ENCODE results near the gene PRDX4.

DNA sequence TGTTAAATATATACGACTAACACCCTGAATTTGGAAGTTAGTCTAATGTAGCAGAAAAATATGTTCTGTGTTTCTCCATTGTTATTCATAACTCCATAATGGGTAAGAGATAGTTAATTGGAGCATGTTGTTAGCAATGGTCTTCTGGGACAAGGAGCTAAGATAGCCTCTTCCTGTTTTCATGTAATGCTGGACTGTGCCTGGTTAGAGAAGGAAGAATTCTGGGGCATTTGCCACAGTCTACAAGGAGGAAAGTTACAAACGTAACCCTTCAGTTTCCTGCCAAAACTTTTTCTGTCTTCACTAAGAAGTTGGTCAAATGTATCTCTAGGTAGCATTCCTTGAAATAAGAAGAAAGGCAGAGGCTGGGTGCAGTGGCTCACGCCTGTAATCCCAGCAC lies 5.8 kb downstream of the PRDX4 start:
- TF ChIP-seq ZNF16 (tag by site-specific recombination; IDR thresholded peaks at IDR 0.05; ENCODE audit: low read depth) (no peak), KLF17 (tag by site-specific recombination; IDR thresholded peaks at IDR 0.05) (no peak), ZSCAN16 (tag by site-specific recombination; IDR thresholded peaks at IDR 0.05) (no peak), ZEB2 (tag by site-specific recombination; IDR thresholded peaks at IDR 0.05) (no peak)
- TF ChIP-seq, protein P1, sequence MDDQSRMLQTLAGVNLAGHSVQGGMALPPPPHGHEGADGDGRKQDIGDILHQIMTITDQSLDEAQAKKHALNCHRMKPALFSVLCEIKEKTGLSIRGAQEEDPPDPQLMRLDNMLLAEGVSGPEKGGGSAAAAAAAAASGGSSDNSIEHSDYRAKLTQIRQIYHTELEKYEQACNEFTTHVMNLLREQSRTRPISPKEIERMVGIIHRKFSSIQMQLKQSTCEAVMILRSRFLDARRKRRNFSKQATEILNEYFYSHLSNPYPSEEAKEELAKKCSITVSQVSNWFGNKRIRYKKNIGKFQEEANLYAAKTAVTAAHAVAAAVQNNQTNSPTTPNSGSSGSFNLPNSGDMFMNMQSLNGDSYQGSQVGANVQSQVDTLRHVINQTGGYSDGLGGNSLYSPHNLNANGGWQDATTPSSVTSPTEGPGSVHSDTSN (CRISPR knock-in tag; IDR thresholded peaks at IDR 0.05), result no peak
- TF ChIP-seq, protein P2, sequence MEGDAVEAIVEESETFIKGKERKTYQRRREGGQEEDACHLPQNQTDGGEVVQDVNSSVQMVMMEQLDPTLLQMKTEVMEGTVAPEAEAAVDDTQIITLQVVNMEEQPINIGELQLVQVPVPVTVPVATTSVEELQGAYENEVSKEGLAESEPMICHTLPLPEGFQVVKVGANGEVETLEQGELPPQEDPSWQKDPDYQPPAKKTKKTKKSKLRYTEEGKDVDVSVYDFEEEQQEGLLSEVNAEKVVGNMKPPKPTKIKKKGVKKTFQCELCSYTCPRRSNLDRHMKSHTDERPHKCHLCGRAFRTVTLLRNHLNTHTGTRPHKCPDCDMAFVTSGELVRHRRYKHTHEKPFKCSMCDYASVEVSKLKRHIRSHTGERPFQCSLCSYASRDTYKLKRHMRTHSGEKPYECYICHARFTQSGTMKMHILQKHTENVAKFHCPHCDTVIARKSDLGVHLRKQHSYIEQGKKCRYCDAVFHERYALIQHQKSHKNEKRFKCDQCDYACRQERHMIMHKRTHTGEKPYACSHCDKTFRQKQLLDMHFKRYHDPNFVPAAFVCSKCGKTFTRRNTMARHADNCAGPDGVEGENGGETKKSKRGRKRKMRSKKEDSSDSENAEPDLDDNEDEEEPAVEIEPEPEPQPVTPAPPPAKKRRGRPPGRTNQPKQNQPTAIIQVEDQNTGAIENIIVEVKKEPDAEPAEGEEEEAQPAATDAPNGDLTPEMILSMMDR (tag by site-specific recombination; IDR thresholded peaks at IDR 0.05), result no peak

All from HEK293 (cell line).